Hepatic stellate cell (primary cell): ENCODE results near the gene RABL2A.
"Not testable (repeated sequence)": the region's sequence is repeated elsewhere in the genome, so short reads cannot be mapped to it uniquely, and the experiment has no call there.

Source experiments
- DNase-seq: peaks from one replicate; pipeline ENCODE4 v3.0.0; 2011; ENCODE audit warnings: low spot score

Gene RABL2A

DNA sequence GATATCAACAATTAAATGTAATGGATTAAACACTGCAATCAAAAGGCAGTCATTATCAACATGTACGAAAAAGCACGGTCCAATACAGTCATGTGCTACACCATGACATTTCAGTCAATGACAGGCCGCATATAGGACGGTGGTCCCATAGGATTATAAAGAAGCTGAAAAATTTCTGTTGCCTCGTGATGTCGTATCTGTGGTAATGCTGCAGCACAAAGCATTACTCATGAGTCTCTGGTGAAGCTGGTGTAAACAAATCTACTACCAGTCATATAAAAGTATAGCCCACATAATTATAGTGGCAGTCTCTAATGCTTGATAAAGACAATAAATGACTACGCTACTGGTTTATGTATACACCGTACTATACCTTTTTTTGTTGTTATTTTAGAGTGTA is 58.4 kb downstream of the RABL2A start:
- no peak for DNase-seq

- no peak for DNase-seq
Observed at GRCh38 chr2:113686537-113686936, 59.5 kb downstream of the RABL2A start.

- not testable (repeated sequence) for DNase-seq
Observed at GRCh38 chr2:113690871-113691270, 63.8 kb downstream of the RABL2A start.
